ENCODE measurements around the gene NHLRC4. TPM values are rescaled to one million over a fixed set of nuclear protein-coding genes. Genes with fewer than 3 reads are reported as not detected.
A peak's percentile ranks its signal among the peaks of the same experiment; 100 is the strongest.

The NHLRC4 gene
- total and polyA plus RNA-seq, 9 of the 15 experiments (the other 6 are each of a cell fraction or from before 2014, with no cell fraction given) = 0.24 to 3.7 (median 1.3) TPM; not detected in 2

GRCh38 chr16:588889-589657, 22.3 kb downstream of the NHLRC4 start (continued):
- 0 out of 4 replicates have a peak, but pooled peaks of 1 of the 2 experiments have one; percentile 2 for TF ChIP-seq RAD21 (CRISPR knock-in tag; conservative IDR thresholded peaks at IDR 0.05 in 1 of 2, IDR thresholded peaks at IDR 0.05 in 1 of 2)
- TF ChIP-seq ZNF165 (CRISPR knock-in tag; IDR thresholded peaks at IDR 0.05; ENCODE audit: borderline replicate concordance) = no peak
- TF ChIP-seq JUND (IDR thresholded peaks at IDR 0.05; ENCODE audit: borderline replicate concordance, low read depth, low read length) = peak; percentile 17; the same call in 1 of the 2 replicates
- TF ChIP-seq JUND (tag; IDR thresholded peaks at IDR 0.05; ENCODE audit: borderline replicate concordance, low read depth, low read length) = peak; percentile 25; the same call in 1 of the 3 replicates
- peak; percentile 28 for TF ChIP-seq USF2 (CRISPR knock-in tag; IDR thresholded peaks at IDR 0.05)
- no peak for TF ChIP-seq MGA (IDR thresholded peaks at IDR 0.05)
